ENCODE results near the gene PWWP2B.

The PWWP2B gene

GRCh38 chr10:132442636-132443035 lies 45.6 kb downstream of the PWWP2B start:
- TF ChIP-seq FOXM1 (IDR thresholded peaks at IDR 0.05; ENCODE audit: borderline replicate concordance) (no peak), NFRKB (IDR thresholded peaks at IDR 0.05) (no peak), ARNT (IDR thresholded peaks at IDR 0.05) (no peak), PKNOX1 (IDR thresholded peaks at IDR 0.05) (no peak), L3MBTL2 (conservative IDR thresholded peaks at IDR 0.05) (no peak), HDGF (IDR thresholded peaks at IDR 0.05; ENCODE audit: borderline replicate concordance) (no peak), SP1 (IDR thresholded peaks at IDR 0.05) (no peak), FOXK2 (IDR thresholded peaks at IDR 0.05) (no peak)
- POLR2A ChIA-PET: interaction anchor here (1.5 kb wide), 1 partner anchor 24 kb away, joined by 4 read pairs; no protein-coding TSS in a partner anchor
- CTCF ChIA-PET: no interaction called here
- no peak for DNase-seq (ENCODE audit: extremely low spot score)

- POLR2A ChIA-PET: interaction anchor here (1.5 kb wide), 1 partner anchor 25 kb away, joined by 4 read pairs; no protein-coding TSS in a partner anchor
- TF ChIP-seq FOXA1 (IDR thresholded peaks at IDR 0.05): no peak
- no peak for TF ChIP-seq HDGF (IDR thresholded peaks at IDR 0.05; ENCODE audit: borderline replicate concordance)
- no peak for TF ChIP-seq FOXK2 (IDR thresholded peaks at IDR 0.05)
- no peak for TF ChIP-seq LEF1 (IDR thresholded peaks at IDR 0.05; ENCODE audit: borderline replicate concordance)
- TF ChIP-seq PKNOX1 (IDR thresholded peaks at IDR 0.05): no peak
- TF ChIP-seq ELF4 (IDR thresholded peaks at IDR 0.05): no peak
- TF ChIP-seq CTBP1 (IDR thresholded peaks at IDR 0.05; ENCODE audit: borderline replicate concordance): no peak
- TF ChIP-seq TARDBP (IDR thresholded peaks at IDR 0.05): no peak
- TF ChIP-seq ARNT (IDR thresholded peaks at IDR 0.05): no peak
- CTCF ChIA-PET: interaction anchor here (0.6 kb wide), 1 partner anchor 9 kb away, joined by 3 read pairs; no protein-coding TSS in a partner anchor
- DNase-seq (ENCODE audit: extremely low spot score): peak; percentile 66
Measured at GRCh38 chr10:132443605-132443982, 46.6 kb downstream of the PWWP2B start.

- POLR2A ChIA-PET: interaction anchor here (1.5 to 2.3 kb wide), 2 partner anchors 10 to 25 kb away, joined by 4 to 5 read pairs; no protein-coding TSS in a partner anchor
- DNase-seq (ENCODE audit: extremely low spot score): no peak
- TF ChIP-seq TARDBP (IDR thresholded peaks at IDR 0.05) (no peak), LEF1 (IDR thresholded peaks at IDR 0.05; ENCODE audit: borderline replicate concordance) (no peak), HDGF (IDR thresholded peaks at IDR 0.05; ENCODE audit: borderline replicate concordance) (no peak), BHLHE40 (IDR thresholded peaks at IDR 0.05; ENCODE audit: borderline replicate concordance) (no peak), FOXM1 (IDR thresholded peaks at IDR 0.05; ENCODE audit: borderline replicate concordance) (no peak), NFRKB (IDR thresholded peaks at IDR 0.05) (no peak), FOXA1 (IDR thresholded peaks at IDR 0.05) (no peak), L3MBTL2 (conservative IDR thresholded peaks at IDR 0.05) (no peak), ZNF384 (IDR thresholded peaks at IDR 0.05) (no peak), ARNT (IDR thresholded peaks at IDR 0.05) (no peak), SUZ12 (IDR thresholded peaks at IDR 0.05) (no peak), SP1 (IDR thresholded peaks at IDR 0.05) (no peak), CTBP1 (IDR thresholded peaks at IDR 0.05; ENCODE audit: borderline replicate concordance) (no peak), FOXK2 (IDR thresholded peaks at IDR 0.05) (no peak), ELF4 (IDR thresholded peaks at IDR 0.05) (no peak), PKNOX1 (IDR thresholded peaks at IDR 0.05) (no peak)
- CTCF ChIA-PET: no interaction called here
Measured at GRCh38 chr10:132443983-132444876, 47.2 kb downstream of the PWWP2B start.

GRCh38 chr10:132444877-132445351 lies 47.9 kb downstream of the PWWP2B start:
- ChIA-PET POLR2A (interaction anchor here (0.8 to 2.3 kb wide), 2 partner anchors 10 to 48 kb away, joined by 3 to 5 read pairs; partner anchors contain the start of gene PWWP2B), CTCF (no interaction called here)
- DNase-seq (ENCODE audit: extremely low spot score): no peak
- TF ChIP-seq SUZ12 (IDR thresholded peaks at IDR 0.05) (no peak), FOXM1 (IDR thresholded peaks at IDR 0.05; ENCODE audit: borderline replicate concordance) (no peak), HDGF (IDR thresholded peaks at IDR 0.05; ENCODE audit: borderline replicate concordance) (no peak), PKNOX1 (IDR thresholded peaks at IDR 0.05) (no peak), FOXA1 (IDR thresholded peaks at IDR 0.05) (no peak), CTBP1 (IDR thresholded peaks at IDR 0.05; ENCODE audit: borderline replicate concordance) (no peak), ARNT (IDR thresholded peaks at IDR 0.05) (no peak), ZNF384 (IDR thresholded peaks at IDR 0.05) (no peak), ELF4 (IDR thresholded peaks at IDR 0.05) (no peak), SP1 (IDR thresholded peaks at IDR 0.05) (no peak), L3MBTL2 (conservative IDR thresholded peaks at IDR 0.05) (no peak), FOXK2 (IDR thresholded peaks at IDR 0.05) (no peak), NFRKB (IDR thresholded peaks at IDR 0.05) (no peak), TARDBP (IDR thresholded peaks at IDR 0.05) (no peak), BHLHE40 (IDR thresholded peaks at IDR 0.05; ENCODE audit: borderline replicate concordance) (no peak)

Data from HEK293T (cell line).